WERI-Rb-1 (cell line): ENCODE measurements around the gene CDCP2.

Source experiments
- DNase-seq: peaks from one replicate; pipeline ENCODE4 v3.0.0-alpha.2; 2020
- H3K27ac ChIP-seq: fragments of 250-450 bp; sonication (Bioruptor Pico); 2 replicates; pipeline ENCODE4 v1.5.1; 2020; ENCODE audit warnings: mild to moderate bottlenecking, moderate library complexity
- H3K27me3 ChIP-seq: fragments of 250-450 bp; sonication (Bioruptor Pico); 2 replicates; pipeline ENCODE4 v1.5.1; 2021; ENCODE audit warnings: mild to moderate bottlenecking, low read depth, moderate library complexity; ENCODE audit not compliant: insufficient read depth, severe bottlenecking
- H3K36me3 ChIP-seq: fragments of 250-450 bp; sonication (Bioruptor Pico); 2 replicates; pipeline ENCODE4 v1.5.1; 2020; ENCODE audit warnings: mild to moderate bottlenecking, moderate library complexity
- H3K4me3 ChIP-seq: 2 replicates; pipeline ENCODE4 v1.5.1; 2011; ENCODE audit warnings: low read depth, mild to moderate bottlenecking, control low read depth, low read length
- H3K9me3 ChIP-seq: fragments of 250-450 bp; sonication (Bioruptor Pico); 2 replicates; pipeline ENCODE4 v1.5.1; 2021; ENCODE audit warnings: mild to moderate bottlenecking, moderate library complexity; ENCODE audit not compliant: severe bottlenecking
- CTCF ChIP-seq: IDR thresholded peaks from 2 replicates; pipeline ENCODE4 v1.5.1; 2011; ENCODE audit warnings: low read depth, mild to moderate bottlenecking, control low read depth, inconsistent platforms, low read length

CDCP2 gene

GRCh38 chr1:54178296-54179070 is 25.7 kb upstream of the CDCP2 start:
- Histone ChIP-seq H3K27ac (no peak overlapping the region), H3K36me3 (no peaks in the 10 kb centered on the region), H3K9me3 (no peaks in the 10 kb centered on the region), H3K27me3 (no peaks in the 10 kb centered on the region), H3K4me3 (no peak overlapping the region)
- TF ChIP-seq CTCF = no peak
- DNase-seq = no peak

DNA sequence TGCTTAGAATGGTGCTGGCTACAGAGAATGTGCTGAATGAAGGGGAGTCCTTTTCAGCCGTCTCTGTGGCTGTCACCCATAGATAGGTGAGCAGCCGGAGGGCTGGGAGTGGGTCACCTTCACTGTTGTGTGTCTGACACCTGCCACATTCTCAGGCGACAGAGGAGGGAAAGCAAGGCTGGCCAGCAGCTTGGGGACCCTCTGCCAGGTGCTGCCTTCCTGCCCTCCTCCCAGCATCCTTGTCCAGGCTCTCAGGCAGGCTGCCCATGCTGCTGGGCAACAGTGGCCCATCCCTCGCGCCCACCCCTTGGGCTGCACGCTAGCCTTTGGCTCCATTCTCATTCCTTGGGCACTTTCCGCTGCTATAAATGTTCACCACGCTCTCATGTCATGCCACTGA is 24.9 kb upstream of the CDCP2 start:
- Histone ChIP-seq H3K27me3 (no peaks in the 10 kb centered on the region), H3K27ac (no peak overlapping the region), H3K9me3 (no peaks in the 10 kb centered on the region), H3K36me3 (no peaks in the 10 kb centered on the region), H3K4me3 (no peak overlapping the region)
- no peak for DNase-seq
- TF ChIP-seq CTCF = no peak

DNA sequence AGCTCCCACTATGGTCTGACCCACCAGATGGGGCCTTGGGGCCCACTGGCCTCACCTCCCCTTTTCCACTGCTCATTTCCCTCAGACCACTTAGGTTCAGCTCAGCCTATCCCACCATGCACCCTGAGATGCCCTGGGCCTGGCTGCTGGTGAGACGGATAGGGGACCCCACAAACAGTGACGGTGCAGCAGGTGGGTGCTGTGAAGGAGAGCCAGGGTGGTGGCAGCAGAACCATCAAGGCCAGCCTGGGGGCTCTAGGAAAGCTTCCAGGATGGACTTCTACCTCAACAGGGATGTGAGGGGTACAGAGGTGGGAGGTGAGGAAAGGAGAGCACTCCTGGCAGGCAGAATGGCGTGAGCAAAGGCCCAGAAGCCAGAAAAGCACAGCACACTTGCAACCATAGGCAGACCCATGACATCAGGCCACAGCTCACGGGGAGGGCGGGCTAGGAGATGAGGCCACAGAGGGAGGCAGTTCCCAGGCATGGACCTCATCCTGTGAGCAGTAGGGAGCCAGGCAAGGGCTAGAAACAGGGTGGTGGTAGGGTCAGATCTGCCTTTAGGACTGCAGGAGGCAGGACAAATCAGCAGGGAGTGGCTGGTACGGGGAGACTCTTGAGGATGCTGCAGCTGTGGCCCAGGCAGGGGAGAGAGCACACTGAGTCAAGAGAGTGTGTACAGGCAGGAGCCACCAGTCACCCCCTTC is 24.0 kb upstream of the CDCP2 start:
- no peak for TF ChIP-seq CTCF
- no peak overlapping the region for H3K4me3 ChIP-seq
- no peaks in the 10 kb centered on the region for H3K9me3 ChIP-seq
- H3K27ac ChIP-seq = no peak overlapping the region
- H3K27me3 ChIP-seq = no peaks in the 10 kb centered on the region
- DNase-seq = no peak
- no peaks in the 10 kb centered on the region for H3K36me3 ChIP-seq

- Histone ChIP-seq H3K9me3 (no peaks in the 10 kb centered on the region), H3K4me3 (no peak overlapping the region), H3K36me3 (no peaks in the 10 kb centered on the region), H3K27ac (no peak overlapping the region), H3K27me3 (no peaks in the 10 kb centered on the region)
- DNase-seq = no peak
- no peak for TF ChIP-seq CTCF
Measured at GRCh38 chr1:54174106-54174505, 21.3 kb upstream of the CDCP2 start.

DNA sequence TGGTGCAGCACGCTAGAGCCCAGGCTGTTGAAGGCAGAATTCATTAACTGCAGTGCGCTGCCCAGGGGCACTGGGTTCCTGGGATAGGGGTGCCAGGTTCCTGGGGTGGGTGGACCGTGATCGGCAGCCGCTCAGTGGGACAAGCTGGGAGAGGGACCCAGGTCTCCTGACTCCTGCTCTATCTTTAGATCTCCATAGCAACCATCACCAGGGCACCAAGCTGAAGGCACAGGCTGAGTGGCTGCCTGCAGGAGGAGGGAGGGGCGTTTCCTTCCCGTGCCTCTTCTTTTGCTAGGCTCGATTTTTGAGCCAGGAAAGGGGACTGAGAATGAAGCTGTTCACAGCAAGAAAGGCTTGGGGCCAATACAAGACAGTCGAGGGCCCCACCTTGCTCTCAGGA is 20.9 kb upstream of the CDCP2 start:
- no peaks in the 10 kb centered on the region for H3K9me3 ChIP-seq
- TF ChIP-seq CTCF = no peak
- DNase-seq = no peak
- no peak overlapping the region for H3K27ac ChIP-seq
- no peaks in the 10 kb centered on the region for H3K27me3 ChIP-seq
- H3K36me3 ChIP-seq = no peaks in the 10 kb centered on the region
- H3K4me3 ChIP-seq = no peak overlapping the region
